Endothelial cell of umbilical vein (primary cell): ENCODE measurements around the gene ST6GALNAC4.

Source experiments
- CTCF ChIP-seq, 2 donors: IDR thresholded peaks; 1 replicate in 1 of 2; 2 replicates in 1 of 2; pipeline ENCODE4 v1.5.1; 2011; ENCODE audit warnings: low read length in 2 of 2, mild to moderate bottlenecking in 2 of 2, moderate library complexity in 2 of 2, control low read depth in 1 of 2, inconsistent platforms in 1 of 2, low read depth in 1 of 2; ENCODE audit not compliant: insufficient read depth in 1 of 2; ENCODE audit errors: extremely low read depth in 1 of 2
- FOS ChIP-seq: IDR thresholded peaks from 2 replicates; pipeline ENCODE4 v1.6.1; 2011; ENCODE audit warnings: mild to moderate bottlenecking, low read length, moderate library complexity, borderline replicate concordance; ENCODE audit not compliant: insufficient read depth
- MAX ChIP-seq: IDR thresholded peaks from 2 replicates; pipeline ENCODE4 v1.6.1; 2011; ENCODE audit not compliant: insufficient read depth, insufficient read length
- POLR2A ChIP-seq: IDR thresholded peaks from 2 replicates; pipeline ENCODE4 v1.6.1; 2012; ENCODE audit warnings: low read depth, mild to moderate bottlenecking, control low read depth, low read length
- POLR2AphosphoS5 ChIP-seq: IDR thresholded peaks from 2 replicates; pipeline ENCODE4 v1.6.1; 2012; ENCODE audit warnings: low read depth, mild to moderate bottlenecking, control low read depth, low read length, moderate library complexity; ENCODE audit not compliant: insufficient read depth

- TF ChIP-seq CTCF (IDR thresholded peaks at IDR 0.05; ENCODE audit: extremely low read depth in 1 of 2, insufficient read depth in 1 of 2, low read depth in 1 of 2, low read length in 2 of 2) (no peak), POLR2AphosphoS5 (no peak), FOS (no peak), MAX (no peak), POLR2A (no peak)
Measured at GRCh38 chr9:127883959-127884358, 32.9 kb downstream of the ST6GALNAC4 start.
